Measurements from ENCODE around the gene CERS2.

Gene CERS2

GRCh38 chr1:150925080-150925479 is 49.6 kb downstream of the CERS2 start (continued):
- no peak for TF ChIP-seq SALL2 (tag by site-specific recombination; IDR thresholded peaks at IDR 0.05; ENCODE audit: borderline replicate concordance)
- TF ChIP-seq ZNF704 (tag by site-specific recombination; IDR thresholded peaks at IDR 0.05) = no peak

- no peaks in the 10 kb centered on the region for H3K9me3 ChIP-seq (ENCODE audit: control insufficient read depth, insufficient read depth, low read depth, low read length)
- H3K4me1 ChIP-seq (ENCODE audit: control insufficient read depth, insufficient read depth, low read length) = no peaks in the 10 kb centered on the region
- H3K27ac ChIP-seq (ENCODE audit: extremely low read depth, low read depth, low read length) = no peak overlapping the region
- peaks cover 0 to 2% of the 10 kb centered on the region in 2 experiments; a peak in 1 of 3 replicates for H3K36me3 ChIP-seq (ENCODE audit: control insufficient read depth in 2 of 2, insufficient read depth in 1 of 2, low read length in 2 of 2)
- no peak overlapping the region for H3K4me3 ChIP-seq (ENCODE audit: low read depth, low read length)
- POLR2A ChIA-PET = no interaction called here
- CTCF ChIA-PET = interaction anchor here (0.6 to 2.4 kb wide), 33 partner anchors 9 to 459 kb away, joined by 3 to 26 read pairs (median 4); partner anchors contain the start of gene CTXND2
- TF ChIP-seq SCRT1 (tag by site-specific recombination; IDR thresholded peaks at IDR 0.05; ENCODE audit: borderline replicate concordance) = no peak
- no peak for TF ChIP-seq ZNF555 (tag by site-specific recombination; conservative IDR thresholded peaks at IDR 0.05)
- TF ChIP-seq ZNF10 (tag by site-specific recombination; IDR thresholded peaks at IDR 0.05) = peak; percentile 33
- no peak for TF ChIP-seq ZSCAN5A (tag by site-specific recombination; IDR thresholded peaks at IDR 0.05)
- no peak for TF ChIP-seq ZFHX2 (tag by site-specific recombination; conservative IDR thresholded peaks at IDR 0.05)
- no peak for TF ChIP-seq ZNF623 (tag by site-specific recombination; IDR thresholded peaks at IDR 0.05)
- TF ChIP-seq PRDM10 (tag by site-specific recombination; IDR thresholded peaks at IDR 0.05) = 0 out of 2 replicates have a peak, but pooled peaks have one; percentile 6
- TF ChIP-seq SALL2 (tag by site-specific recombination; IDR thresholded peaks at IDR 0.05; ENCODE audit: borderline replicate concordance) = no peak
- TF ChIP-seq ZNF19 (tag by site-specific recombination; IDR thresholded peaks at IDR 0.05; ENCODE audit: low read depth) = no peak
- peak; percentile 55 for TF ChIP-seq ZNF654 (tag by site-specific recombination; IDR thresholded peaks at IDR 0.05; ENCODE audit: low read depth)
- TF ChIP-seq ZBTB7A (tag by site-specific recombination; IDR thresholded peaks at IDR 0.05; ENCODE audit: low read depth) = no peak
- TF ChIP-seq ZNF670 (tag by site-specific recombination; IDR thresholded peaks at IDR 0.05; ENCODE audit: low read depth) = no peak
- no peak for TF ChIP-seq ZNF280C (tag by site-specific recombination; IDR thresholded peaks at IDR 0.05)
- TF ChIP-seq ZNF660 (tag by site-specific recombination; IDR thresholded peaks at IDR 0.05) = peak; percentile 79
- TF ChIP-seq TRIM28 (IDR thresholded peaks at IDR 0.05; ENCODE audit: borderline replicate concordance, low read length) = 0 out of 2 replicates have a peak, but pooled peaks have one; percentile 28
- 0 out of 2 replicates have a peak, but pooled peaks have one; percentile 18 for TF ChIP-seq ZNF184 (tag by site-specific recombination; IDR thresholded peaks at IDR 0.05)
- TF ChIP-seq GFI1B (tag by site-specific recombination; IDR thresholded peaks at IDR 0.05) = peak; percentile 90
- TF ChIP-seq ZNF366 (tag by site-specific recombination; conservative IDR thresholded peaks at IDR 0.05) = no peak
- TF ChIP-seq KLF17 (tag by site-specific recombination; IDR thresholded peaks at IDR 0.05) = no peak
- TF ChIP-seq ZNF398 (tag by site-specific recombination; IDR thresholded peaks at IDR 0.05) = no peak
- peak; percentile 52 for TF ChIP-seq CTCF (tag by site-specific recombination; IDR thresholded peaks at IDR 0.05)
- TF ChIP-seq ZEB2 (tag by site-specific recombination; IDR thresholded peaks at IDR 0.05) = peak; percentile 50; the same call in 1 of the 2 replicates
These were observed 52.1 kb downstream of the CERS2 start for GRCh38 chr1:150922519-150922975.

Measured in HEK293 (cell line).